Measurements from ENCODE around the gene FYCO1.

DNA sequence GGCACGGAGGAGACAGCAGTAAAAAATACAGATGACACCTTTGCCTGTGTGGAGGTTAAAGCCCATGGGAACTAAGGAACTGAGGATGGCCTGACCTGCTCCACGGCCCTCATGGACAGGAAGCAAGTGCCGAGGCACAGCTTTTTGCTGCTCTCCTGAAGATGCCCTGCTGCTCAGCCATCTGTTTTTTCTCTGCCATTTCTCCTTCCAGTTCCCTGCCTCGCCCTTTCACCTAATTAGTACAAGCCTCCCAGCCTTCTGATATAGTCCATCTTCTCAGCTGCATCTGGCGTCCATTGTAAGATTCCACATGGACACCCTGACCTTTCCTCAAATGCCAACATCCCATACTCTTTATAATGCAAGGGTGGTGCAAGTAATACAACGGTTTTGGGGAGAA lies 64.1 kb downstream of the FYCO1 start:
- TF ChIP-seq, protein P1, sequence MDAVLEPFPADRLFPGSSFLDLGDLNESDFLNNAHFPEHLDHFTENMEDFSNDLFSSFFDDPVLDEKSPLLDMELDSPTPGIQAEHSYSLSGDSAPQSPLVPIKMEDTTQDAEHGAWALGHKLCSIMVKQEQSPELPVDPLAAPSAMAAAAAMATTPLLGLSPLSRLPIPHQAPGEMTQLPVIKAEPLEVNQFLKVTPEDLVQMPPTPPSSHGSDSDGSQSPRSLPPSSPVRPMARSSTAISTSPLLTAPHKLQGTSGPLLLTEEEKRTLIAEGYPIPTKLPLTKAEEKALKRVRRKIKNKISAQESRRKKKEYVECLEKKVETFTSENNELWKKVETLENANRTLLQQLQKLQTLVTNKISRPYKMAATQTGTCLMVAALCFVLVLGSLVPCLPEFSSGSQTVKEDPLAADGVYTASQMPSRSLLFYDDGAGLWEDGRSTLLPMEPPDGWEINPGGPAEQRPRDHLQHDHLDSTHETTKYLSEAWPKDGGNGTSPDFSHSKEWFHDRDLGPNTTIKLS (IDR thresholded peaks at IDR 0.05; ENCODE audit: borderline replicate concordance, low read depth) = no peak
- no peak for TF ChIP-seq POLR2A (conservative IDR thresholded peaks at IDR 0.05)

Data from K562 (cell line).